GM12891 (cell line): ENCODE results near the gene EYS.
"Not testable (repeated sequence)": the region's sequence is repeated elsewhere in the genome, so short reads cannot be mapped to it uniquely, and the experiment has no call there.

Experiments
- DNase-seq: peaks from one replicate; pipeline ENCODE4 v3.0.0; 2011; ENCODE audit warnings: low spot score; ENCODE audit not compliant: insufficient read length
- FAIRE-seq: peaks from 2 replicates; lab custom pipeline; 2011; peaks lifted over from hg19 to GRCh38; lab: Jason Lieb, UNC
- PAX5 ChIP-seq: IDR thresholded peaks from 2 replicates; pipeline ENCODE4 v1.6.1; 2011; ENCODE audit warnings: low read length, moderate library complexity, mild to moderate bottlenecking; ENCODE audit not compliant: insufficient read depth, severe bottlenecking
- POLR2A ChIP-seq: IDR thresholded peaks from 2 replicates; pipeline ENCODE4 v1.6.1; 2011; ENCODE audit warnings: low read depth, low read length, control low read depth
- POLR2AphosphoS5 ChIP-seq: IDR thresholded peaks from 2 replicates; pipeline ENCODE4 v1.6.1; 2011; ENCODE audit warnings: low read depth, low read length, control low read depth
- POU2F2 ChIP-seq: IDR thresholded peaks from 2 replicates; pipeline ENCODE4 v1.6.1; 2011; ENCODE audit warnings: low read depth, mild to moderate bottlenecking, control low read depth, low read length, moderate library complexity
- SPI1 ChIP-seq: IDR thresholded peaks from 2 replicates; pipeline ENCODE4 v1.6.1; 2011; ENCODE audit warnings: low read depth, low read length, control low read depth
- TAF1 ChIP-seq: IDR thresholded peaks from 2 replicates; pipeline ENCODE4 v1.6.1; 2011; ENCODE audit warnings: low read depth, low read length, control low read depth

EYS gene

GRCh38 chr6:63806573-63806913 is 1900.5 kb downstream of the EYS start:
- FAIRE-seq (no peak), DNase-seq (no peak)
- TF ChIP-seq TAF1 (no peak), POU2F2 (no peak), PAX5 (no peak), SPI1 (no peak), POLR2A (no peak), POLR2AphosphoS5 (no peak)

GRCh38 chr6:63805808-63806572 is 1901.0 kb downstream of the EYS start:
- no peak for FAIRE-seq
- DNase-seq: no peak
- no peak for TF ChIP-seq POLR2AphosphoS5
- no peak for TF ChIP-seq TAF1
- TF ChIP-seq PAX5: no peak
- TF ChIP-seq POLR2A: no peak
- no peak for TF ChIP-seq POU2F2
- no peak for TF ChIP-seq SPI1

- TF ChIP-seq POU2F2: no peak
- TF ChIP-seq SPI1: no peak
- TF ChIP-seq POLR2A: no peak
- no peak for TF ChIP-seq TAF1
- no peak for TF ChIP-seq POLR2AphosphoS5
- no peak for FAIRE-seq
Observed at GRCh38 chr6:63805345-63805744, 1901.7 kb downstream of the EYS start.

GRCh38 chr6:63804381-63804956 is 1902.6 kb downstream of the EYS start:
- no peak for TF ChIP-seq PAX5
- TF ChIP-seq POU2F2: no peak
- TF ChIP-seq SPI1: no peak
- no peak for TF ChIP-seq TAF1
- no peak for TF ChIP-seq POLR2A
- TF ChIP-seq POLR2AphosphoS5: no peak
- FAIRE-seq (no peak), DNase-seq (no peak)

More at GRCh38 chr6:63805345-63805744, 1901.7 kb downstream of the EYS start:
- no peak for DNase-seq

GRCh38 chr6:63803371-63803770 is 1903.7 kb downstream of the EYS start:
- DNase-seq (no peak), FAIRE-seq (no peak)
- TF ChIP-seq PAX5 (no peak), POU2F2 (no peak), SPI1 (no peak)

- no peak for DNase-seq
- TF ChIP-seq SPI1 (no peak), POLR2AphosphoS5 (no peak), POLR2A (no peak), PAX5 (no peak), TAF1 (no peak), POU2F2 (no peak)
- no peak for FAIRE-seq
Observed at GRCh38 chr6:63802606-63803206, 1904.3 kb downstream of the EYS start.

- DNase-seq, FAIRE-seq: not testable (repeated sequence)
Observed at GRCh38 chr6:63800386-63800785, 1906.6 kb downstream of the EYS start.

- no peak for TF ChIP-seq SPI1
- no peak for FAIRE-seq
Observed at GRCh38 chr6:63799813-63800212, 1907.2 kb downstream of the EYS start.

GRCh38 chr6:63799313-63799712 is 1907.7 kb downstream of the EYS start:
- DNase-seq (no peak), FAIRE-seq (no peak)
- TF ChIP-seq POU2F2 (no peak), PAX5 (no peak), POLR2A (no peak), SPI1 (no peak)

More at GRCh38 chr6:63799813-63800212, 1907.2 kb downstream of the EYS start:
- DNase-seq: no peak

GRCh38 chr6:63798378-63798777 is 1908.6 kb downstream of the EYS start:
- TF ChIP-seq POU2F2: no peak
- TF ChIP-seq SPI1: no peak
- TF ChIP-seq POLR2AphosphoS5: no peak
- TF ChIP-seq PAX5: no peak
- no peak for TF ChIP-seq POLR2A
- TF ChIP-seq TAF1: no peak
- DNase-seq: no peak
- FAIRE-seq: no peak

GRCh38 chr6:63797721-63798120 is 1909.3 kb downstream of the EYS start:
- DNase-seq (no peak), FAIRE-seq (no peak)

More at GRCh38 chr6:63797721-63798120, 1909.3 kb downstream of the EYS start:
- TF ChIP-seq PAX5: no peak
- no peak for TF ChIP-seq POU2F2
- no peak for TF ChIP-seq POLR2AphosphoS5
- no peak for TF ChIP-seq POLR2A
- TF ChIP-seq TAF1: no peak
- TF ChIP-seq SPI1: no peak
